ENCODE results near the gene GPR137.

The GPR137 gene

GRCh38 chr11:64333556-64333955, 47.9 kb downstream of the GPR137 start:
- TF ChIP-seq FOXP2 (optimal IDR thresholded peaks at IDR 0.05; ENCODE audit: borderline replicate concordance, extremely low read depth, extremely low read length, insufficient read depth) (no peak), POLR2AphosphoS5 (IDR thresholded peaks at IDR 0.05; ENCODE audit: low read depth, low read length) (no peak), REST (IDR thresholded peaks at IDR 0.05; ENCODE audit: insufficient read depth in 1 of 2, low read depth in 2 of 2, low read length in 2 of 2) (no peak), SIN3A (IDR thresholded peaks at IDR 0.05; ENCODE audit: borderline replicate concordance, insufficient read depth, low read length) (no peak), TAF1 (IDR thresholded peaks at IDR 0.05; ENCODE audit: borderline replicate concordance, insufficient read depth, low read length) (no peak)

DNA sequence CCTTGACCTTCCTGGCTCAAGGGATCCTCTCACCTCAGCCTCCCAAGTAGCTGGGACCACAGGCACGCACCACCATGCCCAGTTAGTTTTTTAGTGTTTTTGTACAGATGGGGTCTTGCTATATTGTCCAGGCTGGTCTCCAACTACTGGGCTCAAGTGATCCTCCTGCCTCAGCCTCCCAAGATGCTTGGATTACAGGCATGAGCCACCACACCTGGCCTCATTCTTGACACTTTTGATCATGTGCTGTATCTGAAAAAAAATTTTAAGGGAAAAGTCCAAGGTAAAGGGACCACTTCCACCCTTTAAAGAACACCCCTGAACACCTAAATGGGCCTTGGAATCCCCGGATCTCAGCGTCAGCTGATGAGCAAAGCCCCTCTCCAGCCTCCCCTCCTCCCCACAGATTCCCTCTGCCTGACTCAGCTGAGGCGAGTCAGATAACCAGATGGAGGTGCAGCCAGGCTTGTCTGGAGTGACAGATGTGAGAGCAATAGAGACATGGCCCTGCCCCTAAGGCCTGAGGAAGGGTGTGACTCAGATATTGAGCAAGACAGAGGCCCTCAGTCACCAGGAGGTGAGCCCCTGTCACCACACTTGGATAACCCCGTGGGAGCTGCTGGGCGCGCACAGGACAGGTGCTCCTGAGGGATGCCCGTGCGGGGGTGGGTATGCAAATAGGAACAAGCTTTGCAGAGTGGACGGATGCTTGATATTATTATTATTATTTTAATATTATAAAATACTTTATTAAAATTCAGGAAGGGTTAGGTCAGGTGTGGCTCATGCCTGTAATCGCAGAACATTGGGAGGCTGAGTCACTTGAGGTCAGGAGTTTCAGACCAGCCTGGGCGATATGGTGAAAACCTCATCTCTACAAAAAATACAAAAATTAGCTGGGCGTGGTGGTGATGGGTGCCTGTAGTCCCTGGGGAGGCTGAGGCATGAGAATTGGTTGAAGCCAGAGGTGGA, 49.4 kb downstream of the GPR137 start:
- TF ChIP-seq SIN3A (IDR thresholded peaks at IDR 0.05; ENCODE audit: borderline replicate concordance, insufficient read depth, low read length) (no peak), TAF1 (IDR thresholded peaks at IDR 0.05; ENCODE audit: borderline replicate concordance, insufficient read depth, low read length) (no peak), POLR2AphosphoS5 (IDR thresholded peaks at IDR 0.05; ENCODE audit: low read depth, low read length) (no peak), REST (IDR thresholded peaks at IDR 0.05; ENCODE audit: insufficient read depth in 1 of 2, low read depth in 2 of 2, low read length in 2 of 2) (no peak), FOXP2 (optimal IDR thresholded peaks at IDR 0.05; ENCODE audit: borderline replicate concordance, extremely low read depth, extremely low read length, insufficient read depth) (no peak)

DNA sequence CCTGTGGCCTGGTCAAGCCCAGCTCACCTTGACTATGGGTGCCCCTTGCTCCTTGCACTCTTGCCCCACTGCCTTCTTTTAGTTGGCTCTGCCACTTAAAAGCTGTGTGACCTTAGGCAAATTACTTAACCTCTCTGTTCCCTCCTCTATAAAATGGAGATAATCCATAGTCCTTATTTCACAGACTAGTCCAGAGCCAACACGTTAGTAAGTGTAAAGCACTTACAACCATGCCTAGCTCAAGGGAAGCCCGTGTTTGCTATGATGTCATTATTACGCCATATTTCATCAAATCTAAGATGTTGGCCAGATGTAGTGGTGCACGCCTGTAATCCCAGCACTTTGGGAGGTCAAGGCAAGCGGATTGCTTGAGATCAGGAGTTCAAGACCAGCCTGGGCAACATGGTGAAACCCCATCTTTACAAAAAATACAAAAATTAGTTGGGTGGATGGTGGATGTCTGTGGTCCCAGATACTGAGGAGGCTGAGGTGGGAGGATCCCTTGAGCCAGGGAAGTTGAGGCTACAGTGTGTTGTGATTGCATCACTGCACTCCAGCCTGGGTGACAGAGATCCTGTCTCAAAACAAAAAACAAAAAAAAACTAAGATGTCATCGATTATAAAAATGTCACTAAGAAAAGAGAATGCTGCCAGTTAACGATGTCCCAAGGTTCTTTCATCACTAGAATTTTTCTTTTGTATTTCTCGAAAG, 52.0 kb downstream of the GPR137 start:
- no peak for TF ChIP-seq SIN3A (IDR thresholded peaks at IDR 0.05; ENCODE audit: borderline replicate concordance, insufficient read depth, low read length)
- TF ChIP-seq FOXP2 (optimal IDR thresholded peaks at IDR 0.05; ENCODE audit: borderline replicate concordance, extremely low read depth, extremely low read length, insufficient read depth): no peak
- TF ChIP-seq REST (IDR thresholded peaks at IDR 0.05; ENCODE audit: insufficient read depth in 1 of 2, low read depth in 2 of 2, low read length in 2 of 2): no peak

DNA sequence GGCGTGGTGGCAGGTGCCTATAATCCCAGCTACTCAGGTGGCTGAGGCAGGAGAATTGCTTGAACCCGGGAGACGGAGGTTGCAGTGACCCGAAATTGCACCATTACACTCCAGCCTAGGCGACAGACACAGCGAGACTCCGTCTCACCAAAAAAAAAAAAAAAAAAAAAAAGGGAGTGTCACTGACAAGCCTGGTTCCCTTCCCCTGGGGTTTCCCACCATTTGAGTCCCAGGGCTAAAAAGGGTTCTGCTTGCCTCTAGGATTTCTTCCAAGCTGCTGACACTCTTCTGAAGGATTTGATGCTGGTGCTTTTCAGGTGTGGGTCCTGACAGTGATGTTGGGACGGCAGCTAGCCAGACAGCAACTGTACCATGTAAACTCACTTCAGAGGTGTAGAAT, 53.1 kb downstream of the GPR137 start:
- TF ChIP-seq FOXP2 (optimal IDR thresholded peaks at IDR 0.05; ENCODE audit: borderline replicate concordance, extremely low read depth, extremely low read length, insufficient read depth) (no peak), POLR2AphosphoS5 (IDR thresholded peaks at IDR 0.05; ENCODE audit: low read depth, low read length) (no peak), REST (IDR thresholded peaks at IDR 0.05; ENCODE audit: insufficient read depth in 1 of 2, low read depth in 2 of 2, low read length in 2 of 2) (no peak), TAF1 (IDR thresholded peaks at IDR 0.05; ENCODE audit: borderline replicate concordance, insufficient read depth, low read length) (no peak), SIN3A (IDR thresholded peaks at IDR 0.05; ENCODE audit: borderline replicate concordance, insufficient read depth, low read length) (no peak)
